Neural cell (in vitro differentiated cells): ENCODE measurements around the gene FOLR2. TPM values are rescaled to one million over a fixed set of nuclear protein-coding genes. Genes with fewer than 3 reads are reported as not detected.

ENCODE experiments used
- H2AFZ ChIP-seq: fragments of 200-600, 300-800 bp; sonication (generic), shearing (Covaris generic); 2 replicates; pipeline ENCODE4 v1.6.0; 2014; ENCODE audit warnings: low read depth, mild to moderate bottlenecking, antibody characterized with exemption, low read length, moderate library complexity
- H3F3A ChIP-seq: fragments of 200-600 bp; shearing (Covaris generic); 2 replicates; pipeline ENCODE4 v1.6.1; 2016; ENCODE audit warnings: mild to moderate bottlenecking, moderate library complexity, mixed read lengths, antibody characterized with exemption, low read length; ENCODE audit not compliant: insufficient read depth, poor library complexity, severe bottlenecking
- H3K27ac ChIP-seq: fragments of 200-600, 300-800 bp; sonication (generic), shearing (Covaris generic); 2 replicates; pipeline ENCODE4 v1.5.1; 2014; ENCODE audit warnings: mild to moderate bottlenecking, low read length, moderate library complexity
- H3K27me3 ChIP-seq: fragments of 300-800, 200-600 bp; sonication (generic), shearing (Covaris generic); 2 replicates; pipeline ENCODE4 v1.6.0; 2014; ENCODE audit warnings: mild to moderate bottlenecking, low read depth, low read length, moderate library complexity; ENCODE audit not compliant: insufficient read depth
- H3K36me3 ChIP-seq: fragments of 300-800, 200-600 bp; sonication (generic), shearing (Covaris generic); 2 replicates; pipeline ENCODE4 v1.5.1; 2014; ENCODE audit warnings: mild to moderate bottlenecking, antibody characterized with exemption, low read length, moderate library complexity; ENCODE audit not compliant: insufficient read depth
- H3K4me2 ChIP-seq: fragments of 300-800, 200-600 bp; sonication (generic), shearing (Covaris generic); 2 replicates; pipeline ENCODE4 v1.6.0; 2014; ENCODE audit warnings: mild to moderate bottlenecking, low read length
- H3K4me3 ChIP-seq: fragments of 300-800, 200-600 bp; sonication (generic), shearing (Covaris generic); 2 replicates; pipeline ENCODE4 v1.5.1; 2014; ENCODE audit warnings: mild to moderate bottlenecking, low read length, moderate library complexity
- H3K79me2 ChIP-seq: fragments of 200-600 bp; shearing (Covaris generic); replicated peaks from 2 replicates; pipeline ENCODE4 v1.6.0; 2014; ENCODE audit warnings: mild to moderate bottlenecking, low read length, moderate library complexity; ENCODE audit not compliant: insufficient read depth
- H3K9ac ChIP-seq: fragments of 300-800, 200-600 bp; sonication (generic), shearing (Covaris generic); 2 replicates; pipeline ENCODE4 v1.6.1; 2016; ENCODE audit warnings: mild to moderate bottlenecking, low read length, mixed read lengths
- H3K9me2 ChIP-seq: fragments of 200-600 bp; shearing (Covaris generic); 2 replicates; pipeline ENCODE4 v1.6.1; 2016; ENCODE audit warnings: mild to moderate bottlenecking, low read length, mixed read lengths; ENCODE audit not compliant: insufficient read depth
- H3K9me3 ChIP-seq: fragments of 200-600, 300-800 bp; sonication (generic), shearing (Covaris generic); 2 replicates; pipeline ENCODE4 v1.6.1; 2016; ENCODE audit warnings: mild to moderate bottlenecking, mixed run types, low read length, moderate library complexity, mixed read lengths
- H4K20me1 ChIP-seq: fragments of 200-600 bp; shearing (Covaris generic); 2 replicates; pipeline ENCODE4 v1.6.1; 2016; ENCODE audit warnings: mild to moderate bottlenecking, mixed run types; ENCODE audit not compliant: insufficient read depth
- CTCF ChIP-seq: fragments of 450-650 bp; IDR thresholded peaks from 2 replicates; pipeline ENCODE4 v1.5.1; 2014; ENCODE audit warnings: antibody characterized with exemption, mild to moderate bottlenecking, moderate library complexity; ENCODE audit not compliant: poor library complexity, severe bottlenecking
- EP300 ChIP-seq: fragments of 450-650 bp; conservative IDR thresholded peaks from 2 replicates; pipeline ENCODE4 v1.6.1; 2014; ENCODE audit warnings: antibody characterized with exemption, mild to moderate bottlenecking, moderate library complexity; ENCODE audit not compliant: poor library complexity, severe bottlenecking
- EZH2 ChIP-seq: fragments of 200-600, 300-800 bp; shearing (Covaris generic), sonication (generic); IDR thresholded peaks from 2 replicates; pipeline ENCODE4 v1.6.1; 2014; ENCODE audit warnings: antibody characterized with exemption, low read length, borderline replicate concordance, mild to moderate bottlenecking; ENCODE audit not compliant: insufficient read depth, poor library complexity, severe bottlenecking
- MXI1 ChIP-seq: fragments of 450-650 bp; conservative IDR thresholded peaks from 2 replicates; pipeline ENCODE4 v1.6.1; 2014; ENCODE audit warnings: antibody characterized with exemption, mild to moderate bottlenecking; ENCODE audit not compliant: poor library complexity, severe bottlenecking
- POLR2AphosphoS5 ChIP-seq: IDR thresholded peaks from 2 replicates; pipeline ENCODE4 v1.6.1; 2012
- RAD21 ChIP-seq: fragments of 450-650 bp; conservative IDR thresholded peaks from 2 replicates; pipeline ENCODE4 v1.6.1; 2014; ENCODE audit warnings: antibody characterized with exemption, mild to moderate bottlenecking, moderate library complexity
- REST ChIP-seq: IDR thresholded peaks from 2 replicates; pipeline ENCODE4 v1.6.1; 2012; ENCODE audit warnings: borderline replicate concordance
- SMC3 ChIP-seq: fragments of 450-650 bp; conservative IDR thresholded peaks from 2 replicates; pipeline ENCODE4 v1.6.1; 2014; ENCODE audit warnings: antibody characterized with exemption, mild to moderate bottlenecking, moderate library complexity; ENCODE audit not compliant: poor library complexity
- TAF1 ChIP-seq: IDR thresholded peaks from 2 replicates; pipeline ENCODE4 v1.6.1; 2012; ENCODE audit warnings: low read depth
- polyA plus RNA-seq: library from polyadenylated mRNA; depleted of rRNA; stranded (reverse); fragments of >200 nt; gene quantifications from 2 replicates; pipeline ENCODE4 v1.2.3, GENCODE V29; 2014

The FOLR2 gene
- polyA plus RNA-seq, 1 donor from 2014 or later, result not detected

GRCh38 chr11:72251614-72252013, 35.0 kb downstream of the FOLR2 start:
- TF ChIP-seq EP300 (no peak), EZH2 (no peak)
- H3F3A ChIP-seq, result no peaks in the 10 kb centered on the region
- H4K20me1 ChIP-seq, result no peaks in the 10 kb centered on the region
- H3K36me3 ChIP-seq, result no peaks in the 10 kb centered on the region
- no peaks in the 10 kb centered on the region for H3K9me3 ChIP-seq
- no peak overlapping the region for H3K9ac ChIP-seq
- H2AFZ ChIP-seq, result no peak overlapping the region
- H3K4me3 ChIP-seq, result no peak overlapping the region
- no peaks in the 10 kb centered on the region for H3K9me2 ChIP-seq
- peaks cover 13% of the 10 kb centered on the region for H3K27me3 ChIP-seq
- H3K27ac ChIP-seq, result no peak overlapping the region
- no peak overlapping the region for H3K4me2 ChIP-seq
- no peaks in the 10 kb centered on the region for H3K79me2 ChIP-seq

- no peak overlapping the region for H2AFZ ChIP-seq
- H3K9me2 ChIP-seq, result no peaks in the 10 kb centered on the region
- no peak overlapping the region for H3K4me3 ChIP-seq
- no peaks in the 10 kb centered on the region for H3K79me2 ChIP-seq
- no peaks in the 10 kb centered on the region for H3K9me3 ChIP-seq
- no peak overlapping the region for H3K9ac ChIP-seq
- no peaks in the 10 kb centered on the region for H3K27me3 ChIP-seq
- no peaks in the 10 kb centered on the region for H4K20me1 ChIP-seq
- H3K36me3 ChIP-seq, result no peaks in the 10 kb centered on the region
- no peak overlapping the region for H3K4me2 ChIP-seq
- TF ChIP-seq POLR2AphosphoS5 (no peak), MXI1 (no peak), EZH2 (no peak), REST (no peak)
- no peak overlapping the region for H3K27ac ChIP-seq
- H3F3A ChIP-seq, result no peaks in the 10 kb centered on the region
These were observed 36.8 kb downstream of the FOLR2 start for GRCh38 chr11:72253392-72253791.

GRCh38 chr11:72254299-72254993, 37.9 kb downstream of the FOLR2 start:
- no peak overlapping the region for H3K4me2 ChIP-seq
- H3K4me3 ChIP-seq, result no peak overlapping the region
- no peaks in the 10 kb centered on the region for H3K9me2 ChIP-seq
- H3K36me3 ChIP-seq, result no peaks in the 10 kb centered on the region
- H3K79me2 ChIP-seq, result no peaks in the 10 kb centered on the region
- H2AFZ ChIP-seq, result no peak overlapping the region
- no peak overlapping the region for H3K9ac ChIP-seq
- H3F3A ChIP-seq, result no peaks in the 10 kb centered on the region
- no peaks in the 10 kb centered on the region for H3K27me3 ChIP-seq
- no peaks in the 10 kb centered on the region for H4K20me1 ChIP-seq
- H3K27ac ChIP-seq, result no peak overlapping the region
- H3K9me3 ChIP-seq, result no peaks in the 10 kb centered on the region
- TF ChIP-seq CTCF, result no peak
- no peak for TF ChIP-seq MXI1
- no peak for TF ChIP-seq RAD21
- TF ChIP-seq EP300, result no peak
- no peak for TF ChIP-seq POLR2AphosphoS5
- no peak for TF ChIP-seq REST
- no peak for TF ChIP-seq TAF1
- no peak for TF ChIP-seq EZH2
- TF ChIP-seq SMC3, result no peak
